Smooth muscle cell (in vitro differentiated cells): ENCODE results near the gene SLC13A3. TPM values are rescaled to one million over a fixed set of nuclear protein-coding genes. Genes with fewer than 3 reads are reported as not detected.

Experiments
- DNase-seq: peaks from one replicate; lab custom pipeline; 2025; ENCODE audit not compliant: unreplicated experiment; lab: John Stamatoyannopoulos, UW
- H2AFZ ChIP-seq: fragments of 200-600 bp; sonication (generic); 2 replicates; pipeline ENCODE4 v1.6.0; 2016; ENCODE audit warnings: antibody characterized with exemption, low read depth, mild to moderate bottlenecking
- H3F3A ChIP-seq: fragments of 200-600 bp; sonication (generic); 2 replicates; pipeline ENCODE4 v1.6.0; 2017; ENCODE audit warnings: antibody characterized with exemption, low read depth
- H3K27ac ChIP-seq: fragments of 200-600 bp; sonication (generic); 2 replicates; pipeline ENCODE4 v1.5.1; 2016; ENCODE audit warnings: low read depth, mild to moderate bottlenecking
- H3K27me3 ChIP-seq: fragments of 200-600 bp; sonication (generic); 2 replicates; pipeline ENCODE4 v1.6.1; 2016; ENCODE audit warnings: low read depth, mild to moderate bottlenecking
- H3K36me3 ChIP-seq: fragments of 200-600 bp; sonication (generic); 2 replicates; pipeline ENCODE4 v1.5.1; 2016; ENCODE audit warnings: low read depth
- H3K4me1 ChIP-seq: fragments of 200-600 bp; sonication (generic); 2 replicates; pipeline ENCODE4 v1.5.1; 2016; ENCODE audit warnings: low read depth
- H3K4me2 ChIP-seq: fragments of 200-600 bp; sonication (generic); 2 replicates; pipeline ENCODE4 v1.6.0; 2016; ENCODE audit warnings: mild to moderate bottlenecking
- H3K4me3 ChIP-seq: fragments of 200-600 bp; sonication (generic); 2 replicates; pipeline ENCODE4 v1.5.1; 2016; ENCODE audit warnings: mild to moderate bottlenecking
- H3K79me2 ChIP-seq: fragments of 200-600 bp; sonication (generic); 2 replicates; pipeline ENCODE4 v1.6.0; 2016; ENCODE audit warnings: low read depth, mild to moderate bottlenecking
- H3K9ac ChIP-seq: fragments of 200-600 bp; sonication (generic); 2 replicates; pipeline ENCODE4 v1.6.0; 2016; ENCODE audit warnings: low read depth
- H3K9me3 ChIP-seq: fragments of 200-600 bp; sonication (generic); replicated peaks from 2 replicates; pipeline ENCODE4 v1.5.1; 2016; ENCODE audit warnings: low read depth
- H4K20me1 ChIP-seq: fragments of 200-600 bp; sonication (generic); 2 replicates; pipeline ENCODE4 v1.6.0; 2016; ENCODE audit warnings: low read depth
- WGBS: methylation state at CpG from one replicate; pipeline ENCODE4 v1.1.7; 2016; ENCODE audit warnings: low lambda C conversion rate; 5-methylcytosine and 5-hydroxymethylcytosine counted together
- polyA plus RNA-seq: library from polyadenylated mRNA; unstranded; fragments of >200 nt; fragmentation: Nextera tagmentation; extraction: Ambion mirVana; gene quantifications from 2 replicates; pipeline ENCODE4 v1.2.1, GENCODE V29; 2016
- total RNA-seq: library from RNA; depleted of rRNA; stranded (reverse); fragments of >200 nt; gene quantifications from 2 replicates; pipeline ENCODE4 v1.2.3, GENCODE V29; 2014
- TF ChIP-seq, protein P1 (sequence below): fragments of 200-600 bp; sonication (generic); IDR thresholded peaks from 2 replicates; pipeline ENCODE4 v1.5.1; 2017; ENCODE audit warnings: borderline replicate concordance, mild to moderate bottlenecking, antibody characterized with exemption; ENCODE audit not compliant: insufficient read depth, poor library complexity, severe bottlenecking

SLC13A3 gene
- total and polyA plus RNA-seq, 2 experiments from 2014 or later: 6.4 to 7.7 TPM

DNA sequence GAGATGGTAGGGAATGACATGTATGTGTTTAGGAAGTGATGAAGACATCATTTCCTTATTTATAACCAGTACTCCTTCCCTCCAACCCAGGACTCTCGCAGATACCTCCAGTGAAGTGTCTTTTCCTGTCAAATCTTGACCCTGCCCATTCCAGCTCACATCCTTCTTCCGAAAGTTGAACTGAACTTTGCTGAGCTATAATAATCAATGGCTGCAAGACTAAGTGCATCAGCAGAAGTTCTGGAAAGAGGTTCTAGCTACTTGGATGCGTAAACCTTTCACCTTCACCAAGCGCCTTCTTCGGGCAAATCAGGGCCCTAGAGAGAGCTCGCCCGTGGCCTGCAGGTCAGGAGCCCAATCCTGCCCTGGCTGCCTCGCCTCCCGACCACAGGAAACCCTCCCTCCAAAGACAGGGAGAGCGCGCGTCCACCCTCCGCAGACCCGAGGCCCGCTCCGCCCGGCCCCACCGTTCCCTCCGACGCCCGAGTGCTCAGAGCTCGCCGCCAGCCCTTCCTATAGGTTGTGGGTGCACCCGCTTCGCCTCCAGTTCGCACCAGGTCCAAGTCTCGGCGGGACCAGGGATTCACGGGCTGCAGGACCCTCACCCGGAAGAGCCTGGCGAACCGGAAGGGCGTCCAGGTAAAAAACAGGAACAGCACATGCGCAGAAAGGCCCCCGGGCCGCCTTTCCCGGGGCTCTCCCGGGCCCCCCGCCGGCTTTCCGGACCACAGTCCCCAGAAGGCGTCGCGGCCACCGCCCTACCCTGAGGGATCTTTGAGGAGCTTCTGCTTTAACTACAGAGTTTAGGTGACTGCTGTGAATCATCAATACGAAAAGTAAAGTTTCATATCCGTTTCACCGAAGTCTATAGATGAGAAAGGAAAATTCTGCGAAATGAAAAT lies 138.1 kb downstream of the SLC13A3 start, which contains the start of gene ZNF334:
Gene ZNF334, minus strand, starts transcription at position 617 of the 902 bp plus-strand sequence. CDS start 1,457 bp downstream, outside the sequence.
- 4% methylated on average over 46 of the region's 49 CpGs for WGBS
- no peaks in the 10 kb centered on the region for H3K36me3 ChIP-seq
- H3K4me1 ChIP-seq: peaks cover 8% of the 10 kb centered on the region
- H3K4me2 ChIP-seq: peak within 1 kb of the TSS; percentile 99
- peak within 1 kb of the TSS; percentile 91 for H3K4me3 ChIP-seq
- H4K20me1 ChIP-seq: no peaks in the 10 kb centered on the region
- peak within 1 kb of the TSS; percentile 98 for H2AFZ ChIP-seq
- TF ChIP-seq, protein P1, sequence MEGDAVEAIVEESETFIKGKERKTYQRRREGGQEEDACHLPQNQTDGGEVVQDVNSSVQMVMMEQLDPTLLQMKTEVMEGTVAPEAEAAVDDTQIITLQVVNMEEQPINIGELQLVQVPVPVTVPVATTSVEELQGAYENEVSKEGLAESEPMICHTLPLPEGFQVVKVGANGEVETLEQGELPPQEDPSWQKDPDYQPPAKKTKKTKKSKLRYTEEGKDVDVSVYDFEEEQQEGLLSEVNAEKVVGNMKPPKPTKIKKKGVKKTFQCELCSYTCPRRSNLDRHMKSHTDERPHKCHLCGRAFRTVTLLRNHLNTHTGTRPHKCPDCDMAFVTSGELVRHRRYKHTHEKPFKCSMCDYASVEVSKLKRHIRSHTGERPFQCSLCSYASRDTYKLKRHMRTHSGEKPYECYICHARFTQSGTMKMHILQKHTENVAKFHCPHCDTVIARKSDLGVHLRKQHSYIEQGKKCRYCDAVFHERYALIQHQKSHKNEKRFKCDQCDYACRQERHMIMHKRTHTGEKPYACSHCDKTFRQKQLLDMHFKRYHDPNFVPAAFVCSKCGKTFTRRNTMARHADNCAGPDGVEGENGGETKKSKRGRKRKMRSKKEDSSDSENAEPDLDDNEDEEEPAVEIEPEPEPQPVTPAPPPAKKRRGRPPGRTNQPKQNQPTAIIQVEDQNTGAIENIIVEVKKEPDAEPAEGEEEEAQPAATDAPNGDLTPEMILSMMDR: no peak
- peak within 1 kb of the TSS; percentile 52 for H3K9ac ChIP-seq
- no peak within 1 kb of the TSS for H3K27ac ChIP-seq
- DNase-seq: peak; percentile 5
- no peaks in the 10 kb centered on the region for H3K9me3 ChIP-seq
- no peaks in the 10 kb centered on the region for H3F3A ChIP-seq
- peaks cover 22% of the 10 kb centered on the region for H3K27me3 ChIP-seq
- H3K79me2 ChIP-seq: no peaks in the 10 kb centered on the region

DNA sequence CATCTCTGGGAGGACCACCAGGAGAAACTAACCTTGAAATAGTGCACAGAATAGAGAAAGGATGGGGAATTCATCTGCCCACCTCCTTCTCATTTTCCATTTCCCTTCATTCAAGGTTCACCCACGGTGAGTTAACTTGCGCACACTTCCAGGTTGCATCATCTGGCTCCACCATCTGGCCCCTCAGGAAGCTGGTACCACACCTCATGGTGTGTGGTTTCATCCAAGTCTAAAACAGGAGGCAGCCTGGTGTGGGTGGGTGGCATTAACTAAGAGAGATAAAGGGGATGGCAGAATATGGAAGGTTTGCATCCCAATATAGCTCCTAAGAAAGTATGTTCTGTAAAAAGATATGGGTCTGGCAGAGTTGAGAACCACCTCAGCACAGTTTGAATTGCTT lies 141.7 kb downstream of the SLC13A3 start:
- WGBS: 95% methylated on average over 2 of the region's 2 CpGs
- H3K4me2 ChIP-seq: no peak overlapping the region
- no peaks in the 10 kb centered on the region for H4K20me1 ChIP-seq

More for the DNA sequence above, 141.7 kb downstream of the SLC13A3 start:
- no peak overlapping the region for H3K4me3 ChIP-seq
- no peaks in the 10 kb centered on the region for H3K79me2 ChIP-seq
- H3K27me3 ChIP-seq: no peaks in the 10 kb centered on the region
- TF ChIP-seq, protein P1: no peak
- peaks cover 8% of the 10 kb centered on the region for H3K4me1 ChIP-seq
- H3K9me3 ChIP-seq: no peaks in the 10 kb centered on the region
- peaks cover under 1% of the 10 kb centered on the region for H3K36me3 ChIP-seq
- no peak overlapping the region for H2AFZ ChIP-seq
- H3K27ac ChIP-seq: no peak overlapping the region
- DNase-seq: no peak
- H3F3A ChIP-seq: no peaks in the 10 kb centered on the region
- H3K9ac ChIP-seq: no peak overlapping the region

Other genes starting within 250 kb of the SLC13A3 start
- gene ELMO2, start 244.8 kb downstream of the SLC13A3 start, total RNA-seq: 24.9 and 43.0 TPM in 2 replicates
- 33.1 and 37.9 TPM in 2 replicates for gene ELMO2, start 244.8 kb downstream of the SLC13A3 start, polyA plus RNA-seq
- gene ZNF334, start 137.9 kb downstream of the SLC13A3 start, total RNA-seq: 8.4 and 10.3 TPM in 2 replicates
- gene ZNF334, start 137.9 kb downstream of the SLC13A3 start, polyA plus RNA-seq: 3.7 and 7.4 TPM in 2 replicates
- not detected in 2 replicates for gene OCSTAMP, start 100.8 kb downstream of the SLC13A3 start, total RNA-seq
- 0.11 TPM in 1 of 2 replicates, not detected in the other for gene OCSTAMP, start 100.8 kb downstream of the SLC13A3 start, polyA plus RNA-seq
- gene TP53RK, start 38.0 kb upstream of the SLC13A3 start, total RNA-seq: 26.5 and 30.9 TPM in 2 replicates
- gene TP53RK, start 38.0 kb upstream of the SLC13A3 start, polyA plus RNA-seq: 28.2 and 30.9 TPM in 2 replicates
- gene SLC2A10, start 58.2 kb upstream of the SLC13A3 start, total RNA-seq: 43.7 and 59.7 TPM in 2 replicates
- 27.4 and 40.5 TPM in 2 replicates for gene SLC2A10, start 58.2 kb upstream of the SLC13A3 start, polyA plus RNA-seq
- gene EYA2, start 243.4 kb upstream of the SLC13A3 start, total RNA-seq: 1.3 and 3.4 TPM in 2 replicates
- gene EYA2, start 243.4 kb upstream of the SLC13A3 start, polyA plus RNA-seq: 0.98 and 2.9 TPM in 2 replicates